GM18867 (cell line): ENCODE measurements around the gene ZFYVE21.
"Not testable (repeated sequence)": the region's sequence is repeated elsewhere in the genome, so short reads cannot be mapped to it uniquely, and the experiment has no call there.

ENCODE experiments used
- ATAC-seq: cut with Tn5 transposase; IDR thresholded peaks from one replicate; pipeline ENCODE4 v1.9.1; 2021; ENCODE audit warnings: mild to moderate bottlenecking, moderate library complexity; ENCODE audit not compliant: unreplicated experiment

ZFYVE21 gene

GRCh38 chr14:103758059-103758776 lies 42.6 kb downstream of the ZFYVE21 start:
- ATAC-seq, result no peak

GRCh38 chr14:103762036-103762435 lies 46.4 kb downstream of the ZFYVE21 start:
- no peak for ATAC-seq

- ATAC-seq, result no peak
Measured at GRCh38 chr14:103762541-103762940, 46.9 kb downstream of the ZFYVE21 start.

GRCh38 chr14:103763730-103764488 lies 48.3 kb downstream of the ZFYVE21 start:
- ATAC-seq, result peak; percentile 88

- ATAC-seq, result no peak
Measured at GRCh38 chr14:103765526-103765925, 49.9 kb downstream of the ZFYVE21 start.

GRCh38 chr14:103767336-103767894 lies 51.8 kb downstream of the ZFYVE21 start:
- no peak for ATAC-seq

GRCh38 chr14:103770500-103770899 lies 54.9 kb downstream of the ZFYVE21 start:
- ATAC-seq, result no peak

GRCh38 chr14:103770902-103771301 lies 55.3 kb downstream of the ZFYVE21 start:
- no peak for ATAC-seq

GRCh38 chr14:103772078-103772712 lies 56.6 kb downstream of the ZFYVE21 start:
- no peak for ATAC-seq

GRCh38 chr14:103773521-103773920 lies 57.9 kb downstream of the ZFYVE21 start:
- no peak for ATAC-seq

- ATAC-seq, result no peak
Measured at GRCh38 chr14:103775506-103775905, 59.9 kb downstream of the ZFYVE21 start.

- ATAC-seq, result not testable (repeated sequence)
Measured at GRCh38 chr14:103776319-103776718, 60.7 kb downstream of the ZFYVE21 start.

GRCh38 chr14:103782376-103782775 lies 66.8 kb downstream of the ZFYVE21 start:
- no peak for ATAC-seq
